Right lobe of liver (tissue), 6 donors: ENCODE results near the gene TGFBR2. TPM values are rescaled to one million over a fixed set of nuclear protein-coding genes. Genes with fewer than 3 reads are reported as not detected.
A peak's percentile ranks its signal among the peaks of the same experiment; 100 is the strongest.

Experiments
- ATAC-seq, 4 donors: fragments of 200-7000 bp; cut with Tn5 transposase; one replicate each; pipeline ENCODE4 v1.9.1; 2020; ENCODE audit warnings: mild to moderate bottlenecking in 4 of 4, moderate library complexity in 4 of 4
- DNase-seq, 3 donors: peaks; one replicate each; pipeline ENCODE4 v3.0.0-alpha.2; 2020
- H3K27ac ChIP-seq, 3 donors: fragments of 200-600 bp; one replicate each; pipeline ENCODE4 v1.8.0; 2022
- H3K27me3 ChIP-seq, 2 donors: fragments of 200-600 bp; one replicate each; pipeline ENCODE4 v1.8.0; 2022
- H3K36me3 ChIP-seq, 4 donors: fragments of 200-600 bp; sonication (generic) in 1 of 4; one replicate each; pipeline versions ENCODE4 v1.5.1 to v1.8.0; 2017 to 2022; ENCODE audit warnings: control low read depth in 1 of 4
- H3K4me1 ChIP-seq, 4 donors: fragments of 200-600 bp; sonication (generic) in 1 of 4; one replicate each; pipeline versions ENCODE4 v1.5.1 to v1.8.0; 2017 to 2022; ENCODE audit warnings: control low read depth in 1 of 4
- H3K4me3 ChIP-seq, 3 donors: fragments of 200-600 bp; one replicate each; pipeline ENCODE4 v1.8.0; 2022
- H3K9me3 ChIP-seq, 4 donors: fragments of 200-600 bp; sonication (generic) in 1 of 4; one replicate each; pipeline versions ENCODE4 v1.5.1 to v1.8.0; 2017 to 2022; ENCODE audit warnings: control low read depth in 1 of 4
- POLR2A ChIP-seq: fragments of 450-650 bp; IDR thresholded peaks from one replicate; pipeline ENCODE4 v1.6.1; 2017; ENCODE audit warnings: antibody characterized with exemption, mild to moderate bottlenecking
- WGBS: methylation state at CpG from one replicate; pipeline ENCODE4 v1.1.6; 2018; ENCODE audit warnings: low coverage, low lambda C conversion rate; ENCODE audit not compliant: insufficient coverage; ENCODE audit errors: missing lambda C conversion rate; 5-methylcytosine and 5-hydroxymethylcytosine counted together
- intact Hi-C, 2 donors: fragments of 100-400 bp; cut with DNase I; formaldehyde crosslinking; loops; one replicate each; pipeline versions ENCODE4 v1.11.2 to v1.14.1; 2022
- total RNA-seq, 6 experiments: library from RNA; depleted of rRNA in 2 of 6; stranded (reverse); fragments of >200 nt in 2 of 6; fragmentation: NEBNext Ultra II Directional in 3 of 6; extraction: Animal tissue kit (Norgen Biotek cat#: 25700) in 3 of 6; gene quantifications; one replicate each; pipeline versions ENCODE4 v1.1.0 to v1.2.4, GENCODE V29; 2016 to 2023
- TF ChIP-seq, protein P1 (sequence below), 4 donors: fragments of 200-600 bp in 3 of 4; fragments of 450-650 bp in 1 of 4; IDR thresholded peaks; one replicate each; pipeline versions ENCODE4 v1.5.1 to v1.8.0; 2016 to 2022; ENCODE audit warnings: antibody characterized with exemption in 4 of 4, mild to moderate bottlenecking in 2 of 4
- donor health status: DM: no; HTN: yes; CAD: no.
- donor health status: DM: no; HTN: no; CAD: no.
- donor health status: DM: no; HTN: no; CAD: no.
- donor health status: DM: no; HTN: yes; CAD: no.
- donor health status: DM: no; HTN: yes; CAD: no.

The TGFBR2 gene
- total RNA-seq, 6 experiments from 2014 or later: 24.9 to 52.6 (median 45.5) TPM

DNA sequence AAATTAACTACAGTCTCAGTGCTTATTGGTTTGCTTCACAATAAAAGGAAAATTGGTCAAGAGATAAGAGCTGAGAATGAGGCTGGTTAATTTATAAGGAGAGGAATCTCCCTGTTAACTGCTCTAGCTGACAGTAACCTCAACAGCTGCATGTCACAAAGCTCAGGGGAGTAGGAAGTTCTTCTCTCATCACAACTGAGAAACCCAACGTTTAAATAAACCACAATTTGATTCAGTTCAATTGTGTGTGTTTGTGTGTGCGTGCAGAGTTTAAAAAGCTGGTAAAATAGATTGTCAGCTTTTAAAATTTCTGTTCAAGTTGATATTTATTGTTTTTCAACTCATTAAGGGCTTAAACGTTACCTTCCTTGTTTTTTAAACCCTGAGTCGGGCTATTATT is 3.5 kb upstream of the TGFBR2 start:
- 55% methylated on average over 4 of the region's 4 CpGs for WGBS
- intact Hi-C loops: no loop called here
- no peak for TF ChIP-seq POLR2A
- TF ChIP-seq, protein P1, sequence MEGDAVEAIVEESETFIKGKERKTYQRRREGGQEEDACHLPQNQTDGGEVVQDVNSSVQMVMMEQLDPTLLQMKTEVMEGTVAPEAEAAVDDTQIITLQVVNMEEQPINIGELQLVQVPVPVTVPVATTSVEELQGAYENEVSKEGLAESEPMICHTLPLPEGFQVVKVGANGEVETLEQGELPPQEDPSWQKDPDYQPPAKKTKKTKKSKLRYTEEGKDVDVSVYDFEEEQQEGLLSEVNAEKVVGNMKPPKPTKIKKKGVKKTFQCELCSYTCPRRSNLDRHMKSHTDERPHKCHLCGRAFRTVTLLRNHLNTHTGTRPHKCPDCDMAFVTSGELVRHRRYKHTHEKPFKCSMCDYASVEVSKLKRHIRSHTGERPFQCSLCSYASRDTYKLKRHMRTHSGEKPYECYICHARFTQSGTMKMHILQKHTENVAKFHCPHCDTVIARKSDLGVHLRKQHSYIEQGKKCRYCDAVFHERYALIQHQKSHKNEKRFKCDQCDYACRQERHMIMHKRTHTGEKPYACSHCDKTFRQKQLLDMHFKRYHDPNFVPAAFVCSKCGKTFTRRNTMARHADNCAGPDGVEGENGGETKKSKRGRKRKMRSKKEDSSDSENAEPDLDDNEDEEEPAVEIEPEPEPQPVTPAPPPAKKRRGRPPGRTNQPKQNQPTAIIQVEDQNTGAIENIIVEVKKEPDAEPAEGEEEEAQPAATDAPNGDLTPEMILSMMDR (IDR thresholded peaks at IDR 0.05): no peak
- H3K27ac ChIP-seq: no peak overlapping the region
- no peaks in the 10 kb centered on the region for H3K36me3 ChIP-seq
- H3K4me3 ChIP-seq: no peak overlapping the region
- H3K27me3 ChIP-seq: no peaks in the 10 kb centered on the region
- DNase-seq: no peak
- peaks cover 0 to 13% (median 3%) of the 10 kb centered on the region in 4 donors for H3K4me1 ChIP-seq
- H3K9me3 ChIP-seq: no peaks in the 10 kb centered on the region
- no peak for ATAC-seq

DNA sequence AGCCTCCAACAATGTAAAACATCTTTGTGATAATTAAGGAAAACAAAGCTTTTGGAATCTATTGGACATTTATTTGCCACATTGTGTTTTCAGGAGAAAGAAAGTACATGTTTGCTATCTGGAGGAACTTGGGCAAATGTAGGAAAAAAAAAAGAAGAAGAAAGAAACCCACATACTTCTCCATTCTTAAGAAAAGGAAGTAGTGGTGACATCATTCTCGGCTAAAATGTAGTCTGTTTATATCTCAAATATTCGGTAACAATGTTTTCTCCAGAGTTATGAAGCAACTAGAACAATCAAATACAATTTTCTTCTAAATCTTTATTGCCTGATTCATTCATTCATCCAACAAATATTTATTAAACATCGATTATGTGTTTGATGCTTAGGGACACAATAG is 2.3 kb upstream of the TGFBR2 start:
- no peak for TF ChIP-seq POLR2A
- TF ChIP-seq, protein P1 (IDR thresholded peaks at IDR 0.05): no peak
- peaks cover 0 to 15% (median 1%) of the 10 kb centered on the region in 4 donors for H3K4me1 ChIP-seq
- WGBS: 39% methylated on average over 3 of the region's 3 CpGs
- H3K27ac ChIP-seq: peak overlapping the region in 2 of 3 donors; percentile 99
- H3K9me3 ChIP-seq: no peaks in the 10 kb centered on the region
- intact Hi-C loops: no loop called here
- DNase-seq (no peak), ATAC-seq (no peak)
- no peak overlapping the region for H3K4me3 ChIP-seq
- no peaks in the 10 kb centered on the region for H3K27me3 ChIP-seq
- no peaks in the 10 kb centered on the region for H3K36me3 ChIP-seq

DNA sequence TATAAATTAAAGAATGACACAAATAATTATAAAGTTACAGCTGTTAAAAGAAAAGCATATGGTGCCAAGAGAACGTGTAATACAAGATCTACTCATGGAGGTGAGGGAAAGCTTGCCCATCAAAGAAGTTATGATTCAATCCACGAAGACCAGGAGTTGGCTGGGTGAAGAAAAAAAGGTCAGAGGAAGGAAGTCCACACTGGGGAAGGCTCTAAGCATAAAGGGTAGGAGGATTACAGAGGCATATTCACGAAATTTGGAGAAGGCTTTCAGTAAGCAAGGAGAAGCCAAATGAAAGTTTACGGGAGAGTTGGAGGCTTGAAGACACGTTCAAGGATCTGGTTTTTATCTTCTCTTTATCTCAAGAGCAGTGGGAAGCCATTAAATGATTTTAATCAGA is 1.8 kb upstream of the TGFBR2 start:
- Histone ChIP-seq H3K9me3 (no peaks in the 10 kb centered on the region), H3K4me1 (peaks cover 0 to 16% (median 4%) of the 10 kb centered on the region in 4 donors), H3K27me3 (no peaks in the 10 kb centered on the region), H3K4me3 (no peak overlapping the region), H3K36me3 (no peaks in the 10 kb centered on the region), H3K27ac (peak overlapping the region in 2 of 3 donors; percentile 99)
- WGBS: 56% methylated on average over 5 of the region's 5 CpGs
- TF ChIP-seq, protein P1 (IDR thresholded peaks at IDR 0.05): no peak
- no peak for TF ChIP-seq POLR2A
- DNase-seq: no peak
- intact Hi-C loops: no loop called here
- ATAC-seq: no peak

DNA sequence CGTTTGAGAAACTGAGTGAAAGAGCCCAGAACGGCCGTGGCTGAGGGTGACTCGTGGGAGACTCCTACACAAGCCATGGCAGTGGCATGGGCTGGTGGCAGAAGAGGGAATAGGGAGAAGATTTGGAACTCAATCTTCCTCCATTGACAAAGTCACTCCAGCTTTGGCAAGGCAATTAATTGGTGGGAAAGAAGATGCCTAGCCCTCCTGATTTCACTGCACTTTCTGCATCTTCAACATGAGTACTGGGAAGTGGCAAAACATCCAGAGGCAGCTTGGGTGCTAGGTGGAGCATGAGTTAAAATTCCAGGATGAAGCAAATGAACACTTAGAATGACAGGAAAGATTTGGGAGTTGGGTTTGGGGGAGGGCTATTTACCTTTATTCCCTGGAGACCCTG is 1.4 kb upstream of the TGFBR2 start:
- no peak for DNase-seq
- Histone ChIP-seq H3K27me3 (no peaks in the 10 kb centered on the region), H3K9me3 (no peaks in the 10 kb centered on the region), H3K4me1 (peaks cover 0 to 20% (median 6%) of the 10 kb centered on the region in 4 donors), H3K27ac (peak overlapping the region; percentile 99), H3K4me3 (no peak overlapping the region), H3K36me3 (no peaks in the 10 kb centered on the region)
- WGBS: 54% methylated on average over 4 of the region's 4 CpGs
- ATAC-seq: no peak
- intact Hi-C loops: no loop called here
- TF ChIP-seq, protein P1 (IDR thresholded peaks at IDR 0.05): no peak
- no peak for TF ChIP-seq POLR2A
